Measurements from ENCODE around the gene GSN.

- no peak for TF ChIP-seq CTCF (conservative IDR thresholded peaks at IDR 0.05; ENCODE audit: low read length)
- TF ChIP-seq EZH2phosphoT487 (IDR thresholded peaks at IDR 0.05; ENCODE audit: borderline replicate concordance): no peak
Measured at GRCh38 chr9:121380846-121381245, 112.9 kb downstream of the GSN start.
